Measurements from ENCODE around the gene PBLD. TPM values are rescaled to one million over a fixed set of nuclear protein-coding genes. Genes with fewer than 3 reads are reported as not detected.

PBLD gene
- total and polyA plus RNA-seq, 10 donors: 0.96 to 6.9 (median 2.7) TPM

DNA sequence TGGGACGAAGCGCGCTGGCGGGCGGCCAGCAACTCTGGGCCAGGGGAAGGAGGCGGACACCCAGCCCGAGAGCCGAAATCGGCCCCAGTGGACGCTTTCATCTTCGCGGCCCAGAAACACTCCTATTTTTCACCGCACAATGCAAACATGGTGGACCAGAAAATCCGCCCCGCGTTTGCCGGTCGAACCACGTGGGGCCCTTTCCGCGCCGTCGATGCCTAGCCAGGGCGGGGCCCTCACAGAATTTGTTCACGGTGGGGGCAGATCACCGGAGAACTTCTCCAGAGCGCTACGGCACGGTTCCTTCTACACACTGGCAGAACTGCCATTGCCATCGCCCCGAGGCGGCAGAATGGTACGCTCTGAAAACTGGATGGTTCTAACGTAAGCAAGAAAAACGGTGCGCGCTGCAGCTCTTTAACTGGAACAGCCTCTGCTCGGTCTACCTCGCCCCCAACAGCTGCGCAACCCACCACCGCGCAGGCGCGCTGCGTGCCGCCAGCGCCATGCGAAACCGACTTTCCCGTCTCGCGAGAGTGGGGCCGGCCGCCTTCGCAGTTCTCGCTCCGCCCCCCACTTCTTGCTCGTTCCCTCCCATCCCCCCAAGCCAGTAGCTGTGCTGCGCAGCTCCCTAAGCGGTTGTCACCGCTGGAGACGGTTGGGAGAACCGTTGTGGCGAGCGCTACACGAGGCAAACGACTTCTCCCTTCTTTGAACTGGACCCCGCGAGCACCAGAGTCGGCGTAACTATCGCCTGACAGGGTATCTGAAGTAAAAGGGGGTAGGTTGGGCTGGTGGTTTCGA, 1.1 kb downstream of the PBLD start, which contains the start of gene HNRNPH3:
Gene HNRNPH3, plus strand, starts transcription at position 610 of the 804 bp plus-strand sequence. CDS start 5,158 bp downstream, outside the sequence.
- peak; percentile 99 for DNase-seq
- Histone ChIP-seq H3K4me1 (peaks cover 26 to 76% (median 54%) of the 10 kb centered on the region in 6 donors), H3K36me3 (peaks cover 0 to 5% (median 0%) of the 10 kb centered on the region in 6 donors), H3K27me3 (replicated peaks in 1 of 7) (no peaks in the 10 kb centered on the region), H3K9me3 (no peaks in the 10 kb centered on the region), H3K4me3 (peak within 1 kb of the TSS; percentile 74 to 92 (median 81)), H3K27ac (peak within 1 kb of the TSS; percentile 99 to 100 (median 99))
- TF ChIP-seq POLR2A (IDR thresholded peaks at IDR 0.05) (peak; percentile 97 to 100 (median 98)), POLR2AphosphoS5 (IDR thresholded peaks at IDR 0.05) (peak; percentile 100), CTCF (IDR thresholded peaks at IDR 0.05 in 8 of 11, conservative IDR thresholded peaks at IDR 0.05 in 3 of 11) (peak in 7 of 11 experiments; percentile 2 to 62 (median 42))
- WGBS, 5 donors: 0 to 1% (median 0%) methylated on average over 39 to 73 of the region's 73 CpGs
- intact Hi-C loops (cut with DNase I; ENCODE audit: low total_unique reads): no loop called here

- H3K9me3 ChIP-seq: no peaks in the 10 kb centered on the region
- intact Hi-C loops (cut with DNase I; ENCODE audit: low total_unique reads): no loop called here
- H3K27ac ChIP-seq: peak overlapping the region; percentile 99 to 100 (median 99)
- TF ChIP-seq POLR2A (IDR thresholded peaks at IDR 0.05): no peak
- TF ChIP-seq POLR2AphosphoS5 (IDR thresholded peaks at IDR 0.05): no peak
- TF ChIP-seq CTCF (IDR thresholded peaks at IDR 0.05 in 8 of 11, conservative IDR thresholded peaks at IDR 0.05 in 3 of 11): no peak
- peak; percentile 81 for DNase-seq
- H3K4me1 ChIP-seq: peaks cover 21 to 69% (median 47%) of the 10 kb centered on the region in 6 donors
- WGBS, 5 donors: 26 to 33% (median 32%) methylated on average over 29 of the region's 29 CpGs
- peaks cover 0 to 1% (median 0%) of the 10 kb centered on the region in 6 donors for H3K36me3 ChIP-seq
- no peaks in the 10 kb centered on the region for H3K27me3 ChIP-seq (replicated peaks in 1 of 7)
- H3K4me3 ChIP-seq: peak overlapping the region; percentile 55 to 92 (median 78)
Measured at GRCh38 chr10:68330852-68331454, 1.8 kb downstream of the PBLD start.

- TF ChIP-seq POLR2A (IDR thresholded peaks at IDR 0.05) (no peak), POLR2AphosphoS5 (IDR thresholded peaks at IDR 0.05) (no peak), CTCF (IDR thresholded peaks at IDR 0.05 in 8 of 11, conservative IDR thresholded peaks at IDR 0.05 in 3 of 11) (no peak)
- WGBS, 5 donors: 76 to 94% (median 91%) methylated on average over 1 of the region's 1 CpG
- Histone ChIP-seq H3K9me3 (no peaks in the 10 kb centered on the region), H3K27me3 (replicated peaks in 1 of 7) (no peaks in the 10 kb centered on the region), H3K4me3 (no peak overlapping the region), H3K36me3 (no peaks in the 10 kb centered on the region), H3K4me1 (peaks cover 6 to 54% (median 33%) of the 10 kb centered on the region in 6 donors), H3K27ac (peak overlapping the region in 5 of 8 donors; percentile 76 to 99 (median 99))
- intact Hi-C loops (cut with DNase I; ENCODE audit: low total_unique reads): no loop called here
- DNase-seq: no peak
Measured at GRCh38 chr10:68329506-68329861, 3.2 kb downstream of the PBLD start.

Measured in spleen (tissue), 11 donors.